Omental fat pad (tissue), 4 donors: ENCODE data around the gene GPR85. TPM values are rescaled to one million over a fixed set of nuclear protein-coding genes. Genes with fewer than 3 reads are reported as not detected.
A peak's percentile ranks its signal among the peaks of the same experiment; 100 is the strongest.

ENCODE experiments used
- ATAC-seq: fragments of 150-250 bp; one replicate; pipeline ENCODE4 v1.9.1; 2016; ENCODE audit warnings: mild to moderate bottlenecking, moderate library complexity; ENCODE audit not compliant: low FRiP score
- DNase-seq: peaks from one replicate; pipeline ENCODE4 v3.0.0-alpha.2; 2019; ENCODE audit warnings: low spot score
- CTCF ChIP-seq, 3 donors: fragments of 450-650 bp; IDR thresholded peaks; one replicate each; pipeline ENCODE4 v1.5.1; 2016 to 2017; ENCODE audit warnings: antibody characterized with exemption in 3 of 3, mild to moderate bottlenecking in 3 of 3, moderate library complexity in 2 of 3
- total RNA-seq, 4 donors: library from RNA; depleted of rRNA; stranded (reverse); fragments of >200 nt; gene quantifications; one replicate each; pipeline ENCODE4 v1.1.0, GENCODE V29; 2016

GPR85 gene
- total RNA-seq = 1 to 10 TPM in 3 of 4 donors, under 1 TPM in 1; 0.82 to 1.8 (median 1.1) TPM

- ATAC-seq (peak; percentile 51), DNase-seq (no peak)
- TF ChIP-seq CTCF (IDR thresholded peaks at IDR 0.05) = no peak
These were observed at the start of gene GPR85 for GRCh38 chr7:113086431-113086888. TSS of gene GPR85 (minus strand) at chr7:113086827. CDS start at chr7:113084721, 2,106 bp downstream.

- DNase-seq = no peak
- TF ChIP-seq CTCF (IDR thresholded peaks at IDR 0.05) = no peak
- ATAC-seq = no peak
These were observed 47.4 kb upstream of the GPR85 start for GRCh38 chr7:113134025-113134424.

- no peak for ATAC-seq
- no peak for TF ChIP-seq CTCF (IDR thresholded peaks at IDR 0.05)
- DNase-seq = no peak
These were observed 44.7 kb upstream of the GPR85 start for GRCh38 chr7:113131367-113131766.

GRCh38 chr7:113128031-113128430 lies 41.4 kb upstream of the GPR85 start:
- DNase-seq = no peak
- TF ChIP-seq CTCF (IDR thresholded peaks at IDR 0.05) = no peak
- peak; percentile 28 for ATAC-seq

GRCh38 chr7:113125728-113126127 lies 39.1 kb upstream of the GPR85 start:
- no peak for TF ChIP-seq CTCF (IDR thresholded peaks at IDR 0.05)
- ATAC-seq (no peak), DNase-seq (no peak)

GRCh38 chr7:113122744-113123143 lies 36.1 kb upstream of the GPR85 start:
- no peak for TF ChIP-seq CTCF (IDR thresholded peaks at IDR 0.05)
- no peak for DNase-seq
- no peak for ATAC-seq

GRCh38 chr7:113120647-113121046 lies 34.0 kb upstream of the GPR85 start:
- DNase-seq = no peak
- TF ChIP-seq CTCF (IDR thresholded peaks at IDR 0.05) = no peak
- no peak for ATAC-seq
